Measurements from ENCODE around the gene PCED1B. TPM values are rescaled to one million over a fixed set of nuclear protein-coding genes. Genes with fewer than 3 reads are reported as not detected.
"Not testable (repeated sequence)": the region's sequence is repeated elsewhere in the genome, so short reads cannot be mapped to it uniquely, and the experiment has no call there.

The PCED1B gene
- polyA plus RNA-seq (ENCODE audit: insufficient read length) = 0.72 TPM

- peak; percentile 34 for DNase-seq
These were observed at the start of gene PCED1B, which contains the start of gene AMIGO2 for GRCh38 chr12:47079468-47079980. Gene PCED1B (plus strand): TSS chr12:47079621. CDS start chr12:47235064, 155,443 bp downstream. Gene AMIGO2 (minus strand): TSS chr12:47079959. CDS start chr12:47079002, 957 bp downstream.

GRCh38 chr12:47029903-47030302 lies 49.5 kb upstream of the PCED1B start:
- no peak for DNase-seq

- DNase-seq = peak; percentile 28
These were observed 46.8 kb upstream of the PCED1B start for GRCh38 chr12:47032644-47033043.

- no peak for DNase-seq
These were observed 46.3 kb upstream of the PCED1B start for GRCh38 chr12:47033081-47033480.

- no peak for DNase-seq
These were observed 45.4 kb upstream of the PCED1B start for GRCh38 chr12:47033789-47034555.

GRCh38 chr12:47034661-47035060 lies 44.8 kb upstream of the PCED1B start:
- no peak for DNase-seq

- DNase-seq = no peak
These were observed 43.9 kb upstream of the PCED1B start for GRCh38 chr12:47035484-47035883.

- DNase-seq = no peak
These were observed 41.1 kb upstream of the PCED1B start for GRCh38 chr12:47038270-47038748.

- no peak for DNase-seq
These were observed 40.3 kb upstream of the PCED1B start for GRCh38 chr12:47039079-47039478.

GRCh38 chr12:47039756-47040155 lies 39.7 kb upstream of the PCED1B start:
- DNase-seq = no peak

- no peak for DNase-seq
These were observed 38.1 kb upstream of the PCED1B start for GRCh38 chr12:47041327-47041726.

GRCh38 chr12:47048541-47048940 lies 30.9 kb upstream of the PCED1B start:
- DNase-seq = no peak

- DNase-seq = not testable (repeated sequence)
These were observed 28.1 kb upstream of the PCED1B start for GRCh38 chr12:47051291-47051690.

GRCh38 chr12:47052274-47052673 lies 27.1 kb upstream of the PCED1B start:
- DNase-seq = no peak

GRCh38 chr12:47053961-47054360 lies 25.5 kb upstream of the PCED1B start:
- no peak for DNase-seq

- DNase-seq = no peak
These were observed 24.8 kb upstream of the PCED1B start for GRCh38 chr12:47054659-47055058.

GRCh38 chr12:47055856-47056255 lies 23.6 kb upstream of the PCED1B start:
- DNase-seq = not testable (repeated sequence)

GRCh38 chr12:47056944-47057343 lies 22.5 kb upstream of the PCED1B start:
- DNase-seq = not testable (repeated sequence)

- DNase-seq = not testable (repeated sequence)
These were observed 20.8 kb upstream of the PCED1B start for GRCh38 chr12:47058640-47059039.

GRCh38 chr12:47065546-47065945 lies 13.9 kb upstream of the PCED1B start:
- DNase-seq = no peak

- DNase-seq = no peak
These were observed 13.0 kb upstream of the PCED1B start for GRCh38 chr12:47066278-47067025.

- DNase-seq = no peak
These were observed 12.2 kb upstream of the PCED1B start for GRCh38 chr12:47067176-47067575.

GRCh38 chr12:47067771-47068431 lies 11.5 kb upstream of the PCED1B start:
- DNase-seq = no peak
